HG02763 (cell line): ENCODE data around the gene OLFML1.
"Not testable (repeated sequence)": the region's sequence is repeated elsewhere in the genome, so short reads cannot be mapped to it uniquely, and the experiment has no call there.

ENCODE experiments used
- ATAC-seq: cut with Tn5 transposase; IDR thresholded peaks from one replicate; pipeline ENCODE4 v1.9.1; 2021; ENCODE audit warnings: mild to moderate bottlenecking, moderate library complexity; ENCODE audit not compliant: unreplicated experiment

The OLFML1 gene

DNA sequence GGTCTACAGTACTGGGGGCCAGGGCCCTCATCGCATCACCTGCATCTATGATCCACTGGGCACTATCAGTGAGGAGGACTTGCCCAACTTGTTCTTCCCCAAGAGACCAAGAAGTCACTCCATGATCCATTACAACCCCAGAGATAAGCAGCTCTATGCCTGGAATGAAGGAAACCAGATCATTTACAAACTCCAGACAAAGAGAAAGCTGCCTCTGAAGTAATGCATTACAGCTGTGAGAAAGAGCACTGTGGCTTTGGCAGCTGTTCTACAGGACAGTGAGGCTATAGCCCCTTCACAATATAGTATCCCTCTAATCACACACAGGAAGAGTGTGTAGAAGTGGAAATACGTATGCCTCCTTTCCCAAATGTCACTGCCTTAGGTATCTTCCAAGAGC lies 24.7 kb downstream of the OLFML1 start:
- no peak for ATAC-seq

DNA sequence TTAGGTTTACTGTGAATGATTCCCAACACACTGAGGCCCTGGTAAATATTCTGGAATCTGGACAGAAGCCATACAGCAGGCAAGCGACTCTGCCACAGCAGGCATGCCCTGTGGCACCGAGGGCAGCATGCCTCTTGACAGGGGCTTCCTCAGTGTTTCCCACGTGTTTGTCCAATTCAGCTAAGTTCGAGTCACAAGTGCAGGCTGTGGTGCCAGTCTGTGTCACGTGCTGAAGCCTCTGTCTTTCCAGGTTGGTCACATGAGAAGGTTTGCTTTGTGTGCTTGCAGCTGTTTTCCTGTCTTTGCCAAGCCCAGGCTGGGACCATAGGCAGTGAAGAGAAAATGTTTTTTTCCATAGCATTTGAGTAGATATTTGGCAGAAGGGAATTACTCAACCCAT lies 26.1 kb downstream of the OLFML1 start:
- no peak for ATAC-seq

DNA sequence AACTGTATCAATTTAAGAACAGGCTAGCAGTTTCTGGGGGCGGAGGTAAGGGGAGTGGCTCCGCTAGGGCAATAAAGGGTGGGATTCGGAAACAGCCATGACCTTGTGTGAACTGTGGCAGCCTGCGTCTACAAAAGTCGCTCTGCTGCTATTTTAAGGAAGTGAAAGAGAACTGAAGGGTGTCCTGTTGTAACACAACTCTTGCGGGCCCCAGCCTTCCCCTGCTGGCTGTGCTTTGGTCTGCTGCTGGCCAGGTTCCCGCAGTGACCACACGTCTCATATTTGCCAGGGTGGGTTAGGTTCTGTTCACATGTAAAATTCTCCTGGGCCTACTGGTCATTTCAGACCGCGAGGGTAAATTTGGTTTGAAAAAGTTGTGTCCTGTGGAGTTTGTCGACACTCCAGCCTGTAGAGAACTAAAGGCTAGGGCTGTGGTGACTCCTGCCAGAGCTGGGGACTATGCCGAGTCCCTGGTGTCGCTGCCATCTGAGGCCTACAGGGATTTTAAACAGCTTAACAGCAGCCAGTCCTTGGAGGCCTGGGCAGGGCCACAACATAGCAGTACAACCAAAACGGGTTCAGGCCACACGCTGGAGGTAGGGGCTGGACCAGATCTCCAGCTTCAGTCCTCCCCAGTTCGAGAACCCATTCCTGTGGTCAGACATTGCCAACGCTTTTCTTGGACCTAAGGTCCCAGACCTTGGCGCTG lies 27.4 kb downstream of the OLFML1 start:
- ATAC-seq = peak; percentile 63

DNA sequence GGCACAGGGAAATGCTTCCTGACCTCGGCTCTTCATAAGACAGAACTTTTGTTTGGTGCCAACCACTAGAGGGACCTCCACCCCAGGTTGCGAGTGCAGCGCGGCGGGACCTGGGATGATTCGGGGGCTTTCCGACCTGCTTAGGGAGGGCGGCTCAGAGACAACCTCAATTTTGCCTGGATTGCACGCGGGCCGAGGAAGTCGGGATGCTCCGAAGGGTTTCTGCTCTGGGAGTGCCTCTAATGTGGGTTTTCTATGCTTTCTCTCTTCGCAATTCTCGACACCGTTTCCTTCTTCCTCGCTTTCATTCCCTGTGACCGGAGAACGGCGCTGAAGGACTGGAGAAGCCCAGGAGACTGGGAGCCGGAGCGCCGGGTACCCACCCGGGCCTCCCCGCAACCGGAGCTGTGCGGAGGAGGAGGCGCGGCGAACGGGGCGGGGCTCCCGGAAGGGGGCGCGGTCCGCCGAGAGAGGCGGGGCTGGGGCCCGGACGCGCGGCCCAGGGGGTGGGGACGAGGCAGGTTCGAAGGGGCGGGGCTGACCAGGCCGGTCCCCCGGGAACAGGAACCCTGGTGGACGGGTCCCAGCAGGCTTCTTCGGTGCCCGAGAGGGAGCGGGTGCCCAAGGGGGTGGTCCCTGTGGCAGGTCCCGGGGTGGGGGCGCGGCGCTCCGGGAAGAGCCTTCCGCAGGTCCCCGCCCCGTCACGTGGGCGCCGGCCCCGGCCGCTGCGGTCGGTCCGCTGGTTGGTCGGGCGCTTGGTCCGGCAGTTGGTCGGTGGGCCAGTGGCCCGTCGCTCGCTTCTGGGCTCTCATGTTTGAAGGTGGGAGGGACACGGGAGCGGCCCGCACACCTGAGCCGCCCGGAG lies 28.2 kb downstream of the OLFML1 start, which contains the start of gene PPFIBP2:
TSS of gene PPFIBP2 (plus strand) at position 766 of the 865 bp plus-strand sequence. CDS start 35,477 bp downstream, outside the sequence.
- ATAC-seq = peak; percentile 65

DNA sequence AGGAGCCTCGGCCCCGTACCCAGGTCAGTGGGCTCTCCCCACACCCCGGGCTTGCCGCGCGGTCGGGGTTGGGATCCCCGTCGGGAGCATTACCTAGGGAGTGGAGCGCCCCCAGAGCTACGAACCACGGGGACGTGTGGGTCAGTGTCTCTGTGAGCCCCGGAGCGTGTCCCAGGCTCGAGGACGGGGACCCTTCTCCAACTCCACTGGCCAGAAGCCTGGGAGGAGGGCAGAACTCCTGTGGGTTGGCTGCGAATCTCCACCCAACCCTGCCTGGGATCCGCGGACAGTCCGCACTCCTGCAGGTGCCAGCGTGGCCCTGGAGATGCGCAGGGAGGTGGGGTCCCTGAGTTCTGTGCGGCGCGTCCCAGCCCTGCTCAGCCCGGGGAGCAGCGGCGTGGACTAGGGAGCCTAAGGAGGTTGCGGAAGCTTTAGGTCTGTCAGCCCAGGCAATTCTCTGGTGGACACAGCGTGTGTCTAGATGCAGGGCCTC lies 28.8 kb downstream of the OLFML1 start:
- peak; percentile 3 for ATAC-seq

DNA sequence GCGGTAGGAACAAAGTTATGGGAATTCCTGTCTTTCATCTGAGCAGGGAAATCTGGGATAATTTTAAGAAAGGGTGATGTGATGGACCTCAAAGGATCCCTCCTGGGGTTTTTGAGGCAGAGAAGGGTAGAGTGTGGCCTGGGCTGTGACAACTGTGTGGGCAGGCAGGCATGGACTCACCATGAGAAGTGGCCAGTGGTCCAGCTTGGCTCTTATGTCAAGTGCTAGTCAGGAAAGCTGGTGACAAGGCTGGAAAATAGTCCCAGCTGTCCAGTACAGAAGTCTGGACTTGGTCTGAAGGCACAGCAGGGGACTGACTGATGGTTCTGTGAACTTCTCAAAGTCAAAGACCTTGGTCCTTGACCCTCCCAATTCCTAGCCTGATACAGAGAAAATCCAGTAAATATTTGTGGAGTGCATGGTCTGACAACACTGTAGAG lies 30.2 kb downstream of the OLFML1 start:
- ATAC-seq = no peak

DNA sequence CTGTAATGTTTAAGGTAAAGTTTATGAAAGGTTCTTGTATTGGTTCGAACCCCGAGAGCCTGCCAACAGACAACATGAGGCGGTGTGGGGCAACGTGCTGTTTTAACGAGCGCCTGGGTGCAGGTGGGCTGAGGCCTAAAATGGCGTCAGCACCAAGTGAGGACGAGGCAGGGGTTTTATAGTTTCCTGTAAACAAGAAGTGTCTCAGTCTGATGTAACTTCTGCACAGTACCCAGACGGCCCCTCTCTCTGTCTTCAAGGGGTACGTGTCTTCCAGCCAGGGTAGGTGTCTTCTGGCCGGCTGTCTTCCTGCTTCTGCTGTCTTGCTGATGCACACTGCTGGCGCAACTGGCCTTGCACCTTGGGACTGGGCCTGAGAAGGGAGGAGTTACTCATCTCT lies 31.2 kb downstream of the OLFML1 start:
- no peak for ATAC-seq

DNA sequence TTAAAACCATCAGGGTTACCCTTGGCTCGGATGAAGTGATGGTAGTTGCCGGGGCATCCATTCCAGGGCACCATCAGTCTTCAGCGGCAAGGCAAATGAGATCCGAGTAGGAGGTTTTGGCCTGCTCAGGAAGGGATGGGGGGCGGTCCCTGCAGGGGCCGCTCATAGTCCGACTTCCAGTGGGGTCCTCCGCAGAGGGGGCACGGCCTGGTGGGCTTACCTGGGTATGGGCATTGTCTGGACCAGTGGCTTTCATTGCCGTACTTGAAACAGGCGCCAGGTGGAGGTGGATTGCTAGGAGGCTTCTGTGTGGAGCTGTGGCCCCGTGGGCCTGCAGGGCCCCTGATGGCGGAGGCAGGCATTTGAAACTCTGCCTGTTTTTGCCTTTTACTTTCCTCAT lies 32.4 kb downstream of the OLFML1 start:
- not testable (repeated sequence) for ATAC-seq

DNA sequence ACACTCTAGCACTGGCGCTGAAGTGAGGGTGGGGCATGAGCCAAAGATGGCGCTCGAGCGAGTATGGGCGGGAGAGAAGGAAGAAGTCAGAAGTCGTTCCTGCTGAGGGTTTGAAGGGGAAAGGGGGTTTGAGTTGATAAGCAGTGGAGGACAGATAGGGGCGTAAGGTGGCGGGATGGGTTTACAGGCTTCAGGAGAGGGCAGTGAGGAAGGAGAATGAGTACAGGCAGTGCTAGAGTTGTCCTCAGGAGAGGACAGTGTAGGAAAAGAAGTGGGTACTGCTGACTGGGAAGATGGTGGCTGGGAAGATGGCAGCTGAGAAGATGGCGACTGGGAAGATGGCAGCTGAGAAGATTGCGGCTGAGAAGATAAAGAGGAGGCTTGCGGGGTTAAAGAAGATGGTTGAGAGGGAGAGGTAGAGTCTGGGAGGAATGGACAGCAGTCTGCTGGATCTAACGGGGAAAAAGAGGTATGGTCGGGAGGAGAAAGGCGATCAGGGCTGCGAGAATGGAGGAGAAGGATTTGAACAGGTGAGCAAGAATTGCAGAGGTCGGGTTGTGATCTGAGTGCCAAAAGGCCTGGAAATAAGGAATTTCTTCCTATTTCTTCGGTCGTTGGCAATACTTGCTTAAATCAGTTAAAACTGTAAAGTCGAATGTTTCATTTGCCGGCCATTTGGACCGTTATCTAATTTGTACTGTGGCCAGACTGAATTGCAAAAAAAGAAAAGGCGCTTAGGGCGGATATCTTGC lies 33.7 kb downstream of the OLFML1 start:
- ATAC-seq = no peak

DNA sequence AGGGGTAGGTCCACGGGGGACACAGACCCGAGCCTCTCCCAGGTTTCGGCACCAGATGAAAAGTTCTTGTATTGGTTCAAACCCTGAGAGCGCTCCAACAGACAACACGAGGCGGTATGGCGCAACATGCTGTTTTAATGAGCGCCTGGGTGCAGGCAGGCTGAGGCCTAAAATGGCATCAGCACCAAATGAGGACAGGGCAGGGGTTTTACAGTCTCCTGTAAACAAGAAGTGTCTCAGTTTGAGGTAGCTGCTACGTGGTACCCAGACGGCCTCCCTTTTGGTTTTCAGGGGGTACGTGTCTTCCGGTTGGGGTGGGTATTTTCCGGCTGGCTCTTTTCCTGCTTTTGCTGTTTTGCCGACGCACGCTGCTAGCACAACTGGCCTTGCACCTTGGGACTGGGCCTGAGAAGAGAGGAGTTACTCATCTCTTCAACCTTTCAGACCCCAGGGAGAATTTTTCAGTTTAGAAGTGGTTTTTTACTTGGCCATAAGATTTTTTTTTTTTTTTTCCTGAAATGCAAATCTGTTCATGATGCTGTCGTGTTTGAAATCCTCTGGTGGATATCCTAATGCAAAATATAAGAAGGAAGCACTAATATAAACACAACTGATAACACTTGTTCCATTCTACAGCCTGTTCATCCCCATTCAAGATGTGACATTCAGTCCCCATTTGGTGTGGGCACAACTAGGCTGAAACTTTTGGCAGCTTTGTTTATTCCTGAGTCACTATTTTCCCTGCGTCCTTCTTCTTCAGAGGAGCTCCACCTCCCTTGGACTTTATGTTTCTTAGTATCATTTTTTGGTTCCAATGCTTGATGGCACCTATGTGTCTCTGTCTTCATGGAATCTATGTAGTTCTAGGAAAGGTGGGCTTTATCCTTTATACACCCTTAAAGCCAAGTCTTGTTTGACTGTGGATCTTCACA lies 35.0 kb downstream of the OLFML1 start:
- ATAC-seq = peak; percentile 47

DNA sequence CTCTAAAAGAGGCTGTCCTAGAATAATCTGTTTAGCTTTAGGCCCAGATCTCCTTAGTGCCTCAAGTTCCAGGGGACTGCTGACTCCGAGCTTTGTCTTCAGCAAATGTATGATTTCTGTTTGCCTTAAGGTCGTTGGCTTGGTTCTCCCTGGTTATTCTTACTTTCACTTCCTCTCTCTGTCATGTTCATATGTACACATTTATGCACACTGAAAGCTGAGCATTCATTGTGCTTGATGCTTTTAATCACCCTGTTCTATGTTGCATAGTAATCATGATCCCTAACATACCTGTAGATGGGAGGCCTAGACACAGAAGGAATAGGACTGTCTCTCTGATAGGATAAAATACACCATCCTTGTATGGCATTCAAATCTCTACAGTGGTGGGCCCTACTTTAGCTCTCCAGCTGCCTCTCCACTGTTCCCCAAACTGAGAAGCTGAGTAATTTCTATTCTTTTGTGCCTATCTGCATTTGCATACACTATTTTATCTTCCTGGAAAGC lies 35.7 kb downstream of the OLFML1 start:
- ATAC-seq = peak; percentile 85

DNA sequence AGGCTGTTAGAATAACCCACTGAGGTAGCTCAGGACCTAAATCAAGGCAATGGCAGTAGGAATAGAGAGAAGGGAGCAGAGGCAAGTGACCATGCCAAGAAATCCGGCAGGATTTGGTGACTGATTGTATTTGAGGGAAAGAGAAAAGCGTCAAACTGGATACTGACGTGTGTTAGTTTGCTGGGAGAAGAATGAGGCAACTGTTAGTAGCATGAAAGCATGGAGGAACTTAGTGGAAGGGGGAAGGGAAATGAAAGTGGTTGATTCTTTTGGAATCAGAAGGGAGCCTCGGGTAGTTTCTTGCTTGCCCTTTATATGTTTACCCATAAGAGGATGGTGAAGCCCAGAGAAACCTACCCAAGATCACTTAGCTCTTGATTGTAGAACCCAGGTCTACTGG lies 36.8 kb downstream of the OLFML1 start:
- no peak for ATAC-seq

DNA sequence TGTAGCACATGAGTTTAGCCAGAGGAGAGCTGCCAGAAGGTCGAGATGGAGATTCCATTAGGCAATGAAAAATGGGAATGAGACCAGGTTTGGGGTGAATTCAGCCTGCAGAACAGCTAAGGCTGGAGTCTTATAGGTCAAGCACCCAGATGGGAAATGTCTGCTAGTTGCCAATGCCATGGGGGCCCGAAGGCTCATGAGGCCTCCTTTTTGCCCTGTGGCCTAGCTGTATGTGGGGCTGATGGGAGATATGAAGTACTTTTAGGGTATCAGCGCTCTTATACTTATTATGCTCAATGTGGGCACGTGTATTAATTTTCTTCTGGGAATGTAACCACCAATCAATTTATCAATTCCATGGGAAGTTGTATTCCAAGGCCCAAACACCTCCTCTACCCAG lies 37.2 kb downstream of the OLFML1 start:
- no peak for ATAC-seq

DNA sequence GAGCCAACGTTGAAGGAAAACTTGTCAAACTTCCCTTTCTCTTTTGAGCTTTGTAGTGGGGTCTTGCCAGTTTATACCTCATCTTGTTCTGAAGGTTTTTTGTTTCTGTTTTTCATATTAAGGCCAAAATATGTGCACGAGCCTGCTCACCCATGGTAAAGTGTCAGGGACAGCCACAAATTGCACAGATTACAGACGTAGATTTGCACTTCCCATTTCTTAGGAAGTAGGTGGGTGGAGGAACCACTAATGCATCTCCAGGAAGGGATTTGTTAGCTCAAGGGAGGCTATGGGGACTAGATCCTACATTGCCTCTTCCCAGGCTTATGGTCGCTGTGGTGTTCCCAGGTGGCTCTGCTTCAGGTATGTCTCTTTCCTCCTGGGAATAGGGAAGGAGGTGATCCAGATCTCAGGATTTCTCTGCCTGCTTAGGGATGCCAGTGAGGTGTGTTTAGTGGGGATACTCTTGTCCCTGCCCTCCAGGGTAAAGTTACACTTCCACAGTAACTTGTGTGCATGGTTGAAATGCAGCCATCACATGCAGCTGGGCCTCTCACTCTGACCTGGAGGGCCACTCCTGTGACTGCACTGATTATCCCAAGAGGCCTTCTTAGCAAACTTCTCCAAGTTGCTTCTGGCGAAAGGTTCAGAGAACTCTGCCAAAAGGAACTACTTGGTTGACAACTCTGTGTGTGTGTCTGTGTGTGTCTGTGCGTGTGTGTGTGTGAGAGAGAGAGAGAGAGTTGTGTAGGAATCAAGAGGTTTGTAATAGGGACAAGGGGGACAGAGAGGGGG lies 38.3 kb downstream of the OLFML1 start:
- ATAC-seq = no peak

DNA sequence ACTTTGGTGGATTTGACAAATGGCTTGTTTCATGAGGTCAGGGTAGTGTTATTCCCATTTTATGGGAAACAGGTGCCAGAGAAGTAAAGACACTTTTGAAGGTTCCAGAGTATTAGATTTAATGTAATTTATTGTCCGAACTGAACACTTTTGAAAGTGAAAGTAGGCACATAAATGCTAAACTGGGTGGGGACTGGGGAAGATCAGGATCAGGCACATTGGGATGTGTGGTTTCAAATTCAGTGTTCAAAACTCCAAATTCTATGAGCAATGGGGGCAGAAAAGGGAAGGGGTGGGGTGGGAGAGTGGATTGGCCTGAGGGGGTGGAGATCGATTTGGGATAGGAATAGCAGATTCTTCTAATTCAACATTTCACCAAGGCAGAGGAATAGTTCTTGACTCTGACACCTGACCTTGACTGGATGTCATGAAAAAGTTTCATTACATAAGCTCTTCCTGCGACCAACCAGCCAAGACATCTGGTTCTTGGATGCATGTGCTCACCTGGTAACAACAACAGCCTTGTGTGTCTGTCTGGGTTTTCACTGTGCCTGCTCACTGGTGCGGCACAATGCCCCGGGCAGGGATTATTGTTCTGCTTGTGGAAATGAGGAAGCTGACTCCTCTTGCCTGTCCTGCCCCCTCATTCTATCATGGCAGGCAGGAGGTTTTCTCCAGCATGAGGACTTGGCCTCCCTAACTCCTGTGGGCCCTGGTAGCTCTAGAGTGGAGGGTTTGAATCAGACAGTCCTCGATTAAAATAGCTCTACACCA lies 39.3 kb downstream of the OLFML1 start:
- no peak for ATAC-seq

DNA sequence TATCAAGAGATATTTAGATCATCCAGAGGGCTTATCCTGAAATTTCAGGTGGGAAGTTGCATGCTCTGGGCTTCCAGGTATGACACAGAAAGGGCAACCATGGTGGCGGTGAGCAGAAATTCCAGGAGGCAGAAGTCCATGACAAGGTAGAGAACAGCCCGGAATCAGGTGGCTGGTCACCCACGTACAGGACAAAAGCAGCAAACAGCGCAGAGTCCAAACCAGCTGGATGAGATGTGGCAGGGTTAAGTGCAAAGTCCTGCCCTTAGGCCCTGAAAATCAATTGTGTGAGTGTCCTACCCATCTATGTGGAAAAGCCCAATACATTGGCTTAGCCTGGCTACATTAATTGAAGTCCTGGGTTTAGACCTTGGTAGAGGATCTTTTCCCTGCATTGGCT lies 40.1 kb downstream of the OLFML1 start:
- ATAC-seq = no peak

DNA sequence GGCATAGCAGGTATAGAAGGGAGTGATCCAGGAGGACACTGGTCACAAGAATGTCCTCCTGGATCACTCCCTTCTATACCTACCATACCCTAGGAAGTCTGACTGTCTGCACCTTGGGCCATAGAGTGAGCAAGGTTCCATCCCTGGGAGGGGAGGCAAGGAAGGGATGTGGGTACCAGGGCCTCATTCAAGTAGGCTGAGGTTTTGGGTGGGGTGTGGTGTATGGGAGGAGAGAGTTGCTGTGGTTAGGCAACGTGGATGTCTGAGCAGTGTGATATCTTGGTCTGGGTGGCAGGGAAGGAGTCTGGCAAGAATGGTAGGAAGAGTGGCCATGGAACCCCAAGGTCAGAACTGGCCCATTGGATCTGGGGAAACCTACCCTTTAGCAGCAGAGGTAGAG lies 41.7 kb downstream of the OLFML1 start:
- no peak for ATAC-seq

DNA sequence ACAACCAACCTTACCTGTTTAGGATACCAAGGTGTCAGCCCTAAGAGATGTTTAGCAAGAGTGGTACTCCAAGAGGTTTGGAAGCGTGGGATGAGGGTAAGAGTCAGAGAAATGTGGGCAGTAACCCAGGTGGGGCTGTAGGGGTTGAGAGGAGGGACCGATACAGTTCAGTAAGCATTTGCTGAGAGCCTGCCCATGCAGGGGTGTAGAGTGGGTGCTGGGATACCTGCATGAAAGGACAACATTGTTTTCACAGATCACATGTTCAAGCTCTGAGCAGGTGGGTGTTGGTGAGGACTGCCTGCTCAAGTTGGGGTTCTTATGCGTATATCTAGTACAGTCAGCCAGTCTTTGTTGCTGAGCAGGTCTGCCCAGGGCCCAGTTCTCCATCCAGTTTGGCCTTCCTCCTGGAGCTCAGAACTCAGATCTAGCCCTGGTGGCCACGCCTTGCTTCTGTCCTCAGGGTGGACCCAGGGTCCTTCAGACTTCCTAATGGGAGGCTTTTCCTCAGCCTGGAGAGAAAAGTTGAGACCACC lies 43.3 kb downstream of the OLFML1 start:
- no peak for ATAC-seq
